ENCODE data around the gene TOMM40L. TPM values are rescaled to one million over a fixed set of nuclear protein-coding genes. Genes with fewer than 3 reads are reported as not detected.

The TOMM40L gene
- polyA plus RNA-seq, 1 donor (not counting 4 experiments of a cell fraction or from before 2014, with no cell fraction given), result 14.4 TPM

DNA sequence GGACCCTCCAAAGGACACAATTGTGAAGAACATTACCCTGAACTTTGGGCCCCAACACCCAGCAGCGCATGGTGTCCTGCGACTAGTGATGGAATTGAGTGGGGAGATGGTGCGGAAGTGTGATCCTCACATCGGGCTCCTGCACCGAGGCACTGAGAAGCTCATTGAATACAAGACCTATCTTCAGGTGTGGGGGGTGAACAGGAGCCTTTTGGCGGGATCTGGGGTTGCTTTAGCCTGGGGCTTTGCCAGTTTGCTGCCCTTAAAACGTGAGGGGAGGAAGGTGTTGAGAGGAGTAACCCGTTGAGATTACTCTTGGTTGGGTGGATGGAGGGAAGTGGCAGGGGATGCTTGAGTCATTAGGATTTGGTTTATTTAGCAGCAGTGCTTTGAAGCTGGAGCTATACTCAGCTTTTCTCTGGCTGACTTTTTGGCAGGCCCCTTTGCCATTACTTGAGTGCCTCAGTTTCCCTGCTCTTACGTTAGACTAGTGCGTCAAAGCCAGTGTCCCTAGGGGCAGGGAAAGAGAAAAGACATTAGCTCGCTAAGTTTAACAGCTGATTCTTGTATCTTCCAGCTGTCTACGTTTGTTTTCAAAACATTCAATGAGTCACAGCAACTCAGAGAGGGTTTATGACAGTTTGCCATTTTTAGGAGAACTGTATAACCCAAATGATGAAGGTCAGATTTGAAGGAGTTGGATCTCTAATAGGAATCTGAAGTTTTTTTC, 19.3 kb upstream of the TOMM40L start:
- H3K9me3 ChIP-seq (ENCODE audit: control insufficient read depth, low read depth, low read length), result no peaks in the 10 kb centered on the region
- H3K4me3 ChIP-seq (ENCODE audit: control insufficient read depth in 2 of 3, extremely low read depth in 1 of 3, insufficient read depth in 2 of 3, low read depth in 1 of 3, low read length in 3 of 3), result no peak overlapping the region
- H3K79me2 ChIP-seq (ENCODE audit: control insufficient read depth, insufficient read depth, low read length), result peaks cover 21% of the 10 kb centered on the region
- no peak overlapping the region for H3K4me2 ChIP-seq (ENCODE audit: control insufficient read depth, extremely low read depth, insufficient read depth, low read depth, low read length)
- peaks cover 20 to 35% of the 10 kb centered on the region in 2 experiments for H3K36me3 ChIP-seq (ENCODE audit: control insufficient read depth in 2 of 2, extremely low read depth in 1 of 2, insufficient read depth in 2 of 2, low read length in 2 of 2)
- H4K20me1 ChIP-seq (ENCODE audit: control insufficient read depth, extremely low read depth, insufficient read depth, low read length), result no peaks in the 10 kb centered on the region
- FAIRE-seq (no peak), DNase-seq (ENCODE audit: low read depth, low spot score) (no peak)
- no peaks in the 10 kb centered on the region for H3K27me3 ChIP-seq (ENCODE audit: control insufficient read depth, extremely low read depth, insufficient read depth, low read length)
- dilution Hi-C loops (cut with MboI; ENCODE audit: extremely low pct_ligation_motif_present, low sequenced_read_pairs), result no loop called here
- no peak overlapping the region for H2AFZ ChIP-seq (ENCODE audit: control insufficient read depth, low read length)
- no peaks in the 10 kb centered on the region for H3K9me1 ChIP-seq (ENCODE audit: control insufficient read depth, extremely low read depth, insufficient read depth, low read length)
- H3K9ac ChIP-seq (ENCODE audit: control insufficient read depth, extremely low read depth, insufficient read depth, low read length), result no peak overlapping the region
- peaks cover 7% of the 10 kb centered on the region for H3K4me1 ChIP-seq (ENCODE audit: control insufficient read depth, extremely low read depth, insufficient read depth, low read length)
- no peak overlapping the region for H3K27ac ChIP-seq (ENCODE audit: control insufficient read depth, insufficient read depth, low read length)
- no peak for TF ChIP-seq EZH2 (IDR thresholded peaks at IDR 0.05; ENCODE audit: low read length)
- TF ChIP-seq, protein P1, sequence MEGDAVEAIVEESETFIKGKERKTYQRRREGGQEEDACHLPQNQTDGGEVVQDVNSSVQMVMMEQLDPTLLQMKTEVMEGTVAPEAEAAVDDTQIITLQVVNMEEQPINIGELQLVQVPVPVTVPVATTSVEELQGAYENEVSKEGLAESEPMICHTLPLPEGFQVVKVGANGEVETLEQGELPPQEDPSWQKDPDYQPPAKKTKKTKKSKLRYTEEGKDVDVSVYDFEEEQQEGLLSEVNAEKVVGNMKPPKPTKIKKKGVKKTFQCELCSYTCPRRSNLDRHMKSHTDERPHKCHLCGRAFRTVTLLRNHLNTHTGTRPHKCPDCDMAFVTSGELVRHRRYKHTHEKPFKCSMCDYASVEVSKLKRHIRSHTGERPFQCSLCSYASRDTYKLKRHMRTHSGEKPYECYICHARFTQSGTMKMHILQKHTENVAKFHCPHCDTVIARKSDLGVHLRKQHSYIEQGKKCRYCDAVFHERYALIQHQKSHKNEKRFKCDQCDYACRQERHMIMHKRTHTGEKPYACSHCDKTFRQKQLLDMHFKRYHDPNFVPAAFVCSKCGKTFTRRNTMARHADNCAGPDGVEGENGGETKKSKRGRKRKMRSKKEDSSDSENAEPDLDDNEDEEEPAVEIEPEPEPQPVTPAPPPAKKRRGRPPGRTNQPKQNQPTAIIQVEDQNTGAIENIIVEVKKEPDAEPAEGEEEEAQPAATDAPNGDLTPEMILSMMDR (optimal IDR thresholded peaks at IDR 0.05 in 1 of 3, IDR thresholded peaks at IDR 0.05 in 1 of 3, conservative IDR thresholded peaks at IDR 0.05 in 1 of 3; ENCODE audit: extremely low read depth in 1 of 3, insufficient read depth in 2 of 3, low read length in 3 of 3), result no peak

DNA sequence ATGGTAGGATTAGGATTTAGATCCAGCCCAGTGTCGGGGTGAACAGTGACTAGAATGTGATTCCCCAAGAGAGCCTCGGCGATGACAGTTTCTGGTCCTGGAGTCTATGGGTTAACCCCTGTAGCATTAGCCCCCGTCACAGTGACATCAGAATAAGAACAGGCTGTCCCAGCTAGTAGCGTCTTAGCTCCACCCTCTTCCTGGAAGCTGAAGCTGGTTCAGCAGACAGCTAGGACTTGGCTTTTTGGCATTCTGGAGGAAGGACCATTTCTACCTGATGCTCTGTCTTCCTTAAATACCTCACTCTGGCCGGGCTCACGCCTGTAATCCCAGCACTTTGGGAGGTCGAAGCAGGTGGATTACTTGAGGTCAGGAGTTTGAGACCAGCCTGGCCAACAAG, 18.7 kb upstream of the TOMM40L start:
- dilution Hi-C loops (cut with MboI; ENCODE audit: extremely low pct_ligation_motif_present, low sequenced_read_pairs), result no loop called here

More for the DNA sequence above, 18.7 kb upstream of the TOMM40L start:
- H4K20me1 ChIP-seq (ENCODE audit: control insufficient read depth, extremely low read depth, insufficient read depth, low read length), result no peaks in the 10 kb centered on the region
- no peak overlapping the region for H2AFZ ChIP-seq (ENCODE audit: control insufficient read depth, low read length)
- peaks cover 21% of the 10 kb centered on the region for H3K79me2 ChIP-seq (ENCODE audit: control insufficient read depth, insufficient read depth, low read length)
- no peaks in the 10 kb centered on the region for H3K27me3 ChIP-seq (ENCODE audit: control insufficient read depth, extremely low read depth, insufficient read depth, low read length)
- no peaks in the 10 kb centered on the region for H3K9me3 ChIP-seq (ENCODE audit: control insufficient read depth, low read depth, low read length)
- no peak overlapping the region for H3K4me3 ChIP-seq (ENCODE audit: control insufficient read depth in 2 of 3, extremely low read depth in 1 of 3, insufficient read depth in 2 of 3, low read depth in 1 of 3, low read length in 3 of 3)
- FAIRE-seq, result no peak
- DNase-seq (ENCODE audit: low read depth, low spot score), result no peak
- no peak for TF ChIP-seq EZH2 (IDR thresholded peaks at IDR 0.05; ENCODE audit: low read length)
- TF ChIP-seq, protein P1 (optimal IDR thresholded peaks at IDR 0.05 in 1 of 3, IDR thresholded peaks at IDR 0.05 in 1 of 3, conservative IDR thresholded peaks at IDR 0.05 in 1 of 3; ENCODE audit: extremely low read depth in 1 of 3, insufficient read depth in 2 of 3, low read length in 3 of 3), result no peak
- H3K9ac ChIP-seq (ENCODE audit: control insufficient read depth, extremely low read depth, insufficient read depth, low read length), result no peak overlapping the region
- H3K4me1 ChIP-seq (ENCODE audit: control insufficient read depth, extremely low read depth, insufficient read depth, low read length), result peaks cover 3% of the 10 kb centered on the region
- H3K4me2 ChIP-seq (ENCODE audit: control insufficient read depth, extremely low read depth, insufficient read depth, low read depth, low read length), result no peak overlapping the region
- H3K36me3 ChIP-seq (ENCODE audit: control insufficient read depth in 2 of 2, extremely low read depth in 1 of 2, insufficient read depth in 2 of 2, low read length in 2 of 2), result peaks cover 22 to 40% of the 10 kb centered on the region in 2 experiments
- no peaks in the 10 kb centered on the region for H3K9me1 ChIP-seq (ENCODE audit: control insufficient read depth, extremely low read depth, insufficient read depth, low read length)
- no peak overlapping the region for H3K27ac ChIP-seq (ENCODE audit: control insufficient read depth, insufficient read depth, low read length)
